Stimulated activated CD4-positive, alpha-beta T cell treated with anti-CD3 and anti-CD28 coated beads, Interleukin-2, amount 100 ng/mL, for 4 hours (primary cell): ENCODE measurements around the gene SPG7.
"Not testable (repeated sequence)": the region's sequence is repeated elsewhere in the genome, so short reads cannot be mapped to it uniquely, and the experiment has no call there.

Experiments used
- DNase-seq: peaks from one replicate; pipeline ENCODE4 v3.0.0-alpha.2; 2020; ENCODE audit warnings: low read depth

Gene SPG7

GRCh38 chr16:89581045-89581695 is 73.0 kb downstream of the SPG7 start:
- DNase-seq = no peak

DNA sequence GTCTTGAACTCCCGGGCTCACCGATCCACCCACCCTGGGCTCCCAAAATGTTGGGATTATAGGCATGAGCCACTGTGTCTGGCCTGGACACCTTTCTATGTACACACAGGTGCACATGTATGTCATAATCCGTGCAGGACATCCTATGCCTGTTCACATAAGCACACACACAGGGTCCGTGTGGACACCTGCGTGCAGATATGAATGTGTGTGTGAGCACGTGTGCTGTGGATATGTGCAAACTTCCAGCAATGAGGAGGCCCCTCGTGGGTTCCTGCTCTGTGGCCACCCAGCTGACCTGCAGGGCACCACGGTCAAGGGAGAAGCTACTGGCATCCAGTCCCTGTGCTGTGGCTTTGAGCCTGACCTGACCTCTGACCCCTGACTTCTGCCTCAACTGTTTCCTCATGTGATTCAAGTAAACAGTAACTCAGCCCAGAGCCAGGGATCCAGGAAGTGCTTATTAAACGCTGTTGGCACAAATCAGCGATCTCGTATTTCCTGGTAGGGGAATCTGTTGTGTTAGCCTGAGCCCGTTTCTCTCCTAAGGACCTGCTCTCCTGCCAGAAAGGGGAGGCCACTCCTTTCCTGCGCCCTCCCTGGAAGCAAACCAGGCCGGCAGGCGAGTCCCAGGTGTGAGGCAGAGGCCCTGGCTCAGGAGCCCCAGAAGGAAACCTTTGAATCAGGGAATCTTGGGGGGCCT is 73.8 kb downstream of the SPG7 start:
- DNase-seq = no peak

GRCh38 chr16:89582614-89583196 is 74.5 kb downstream of the SPG7 start:
- no peak for DNase-seq

DNA sequence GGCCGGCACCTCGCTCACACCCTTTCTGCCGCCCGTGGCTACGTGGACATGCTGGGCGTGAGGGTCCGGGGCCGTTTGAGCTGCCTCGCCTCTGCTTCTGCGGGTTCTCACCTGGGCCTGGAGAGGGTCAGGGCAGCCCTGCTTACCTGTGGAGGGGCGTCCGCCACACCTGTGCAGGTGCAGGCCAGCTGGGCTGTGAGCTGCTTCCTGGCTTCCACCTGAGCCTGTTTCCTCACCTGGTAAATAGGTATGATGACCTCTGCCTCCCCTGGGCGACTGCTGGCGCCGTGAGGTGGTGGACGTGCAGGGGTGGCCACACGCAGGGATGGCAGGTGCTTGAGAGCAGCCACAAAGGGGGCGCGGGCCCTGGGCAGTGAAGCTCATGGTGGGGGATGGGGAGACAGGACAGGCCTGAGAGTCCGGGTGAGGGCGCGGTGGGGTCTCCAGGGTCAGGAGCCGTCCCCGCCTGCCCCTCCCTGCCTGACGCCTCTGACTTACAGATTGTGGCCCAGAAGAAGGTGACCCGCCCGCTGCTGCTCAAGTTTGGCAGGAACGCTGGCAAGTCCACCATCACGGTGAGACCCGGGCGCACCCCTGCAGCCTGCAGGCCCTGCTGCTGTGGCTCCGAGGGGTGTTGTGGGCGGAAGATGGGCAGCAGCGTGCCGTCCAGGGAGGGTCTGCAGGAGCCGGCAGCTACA is 75.1 kb downstream of the SPG7 start:
- no peak for DNase-seq

DNA sequence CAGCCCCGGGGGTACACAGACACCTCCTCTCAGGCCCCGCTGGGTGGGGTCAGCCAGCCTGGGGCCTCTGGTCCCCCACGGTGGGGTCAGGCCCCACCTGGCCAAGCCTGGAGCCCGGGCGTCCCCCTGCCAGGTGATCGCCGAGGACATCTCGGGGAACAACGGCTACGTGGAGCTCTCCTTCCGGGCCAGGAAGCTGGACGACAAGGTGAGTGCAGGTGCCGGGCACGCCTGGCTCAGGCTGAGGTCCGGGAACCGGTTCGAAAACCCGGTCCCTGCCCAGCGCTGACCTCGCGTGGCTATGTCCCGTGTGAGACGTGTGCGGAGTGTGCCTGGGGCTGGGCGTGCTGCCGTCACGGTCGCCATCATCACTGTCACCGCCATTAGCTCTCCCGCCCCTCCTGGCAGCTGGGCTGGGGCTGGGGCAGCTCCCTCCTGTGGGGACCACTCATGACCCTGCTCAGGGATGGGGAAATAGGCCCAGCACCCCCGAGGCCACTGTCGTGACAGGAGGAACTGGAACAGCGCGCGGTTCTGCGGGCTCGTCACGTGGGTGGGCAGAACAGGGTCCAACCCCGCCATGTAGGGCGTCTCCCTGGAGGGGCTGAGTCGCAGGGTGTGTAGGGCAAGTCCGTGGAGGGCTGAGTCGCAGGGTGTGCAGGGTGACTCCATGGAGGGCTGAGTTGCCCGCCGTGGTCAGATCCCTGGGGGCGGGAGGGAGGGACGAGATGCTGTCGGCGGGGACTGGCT is 75.9 kb downstream of the SPG7 start:
- no peak for DNase-seq

DNA sequence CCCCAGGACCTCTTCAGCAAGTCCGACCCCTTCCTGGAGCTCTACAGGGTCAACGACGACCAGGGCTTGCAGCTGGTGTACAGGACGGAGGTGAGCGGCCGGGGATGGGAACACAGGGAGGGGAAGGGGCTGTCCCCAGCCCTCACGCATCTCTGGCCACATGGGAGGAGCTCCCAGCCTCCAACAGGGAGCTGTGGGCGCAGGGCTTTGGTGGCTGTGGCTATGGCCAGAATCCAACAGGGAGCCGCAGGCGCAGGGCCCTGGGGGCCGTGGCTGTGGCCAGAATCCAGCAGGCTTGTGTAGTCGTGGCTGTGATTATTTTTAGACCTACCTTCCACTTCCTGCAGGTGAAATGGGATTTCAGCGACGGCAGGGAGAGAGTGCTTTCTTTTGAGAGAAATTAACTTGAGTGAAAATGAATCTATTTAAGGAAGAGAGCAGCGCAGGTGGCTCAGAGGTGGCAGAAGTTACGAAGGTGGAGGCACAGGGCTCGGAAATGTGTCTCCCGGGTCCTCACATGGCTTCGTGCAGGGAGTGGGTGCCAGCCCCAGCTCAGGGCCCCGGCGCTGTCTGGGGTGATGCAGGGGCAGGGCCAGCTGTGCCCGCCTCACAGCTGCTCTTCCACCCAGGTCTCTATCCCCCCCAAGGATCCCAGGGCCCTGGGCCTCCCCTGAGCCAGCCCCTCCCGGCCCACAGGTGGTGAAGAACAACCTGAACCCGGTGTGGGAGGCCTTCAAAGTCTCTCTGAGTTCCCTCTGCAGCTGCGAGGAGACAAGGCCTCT is 76.8 kb downstream of the SPG7 start:
- DNase-seq = no peak

- DNase-seq = no peak
These were observed 78.0 kb downstream of the SPG7 start for GRCh38 chr16:89586218-89586617.

DNA sequence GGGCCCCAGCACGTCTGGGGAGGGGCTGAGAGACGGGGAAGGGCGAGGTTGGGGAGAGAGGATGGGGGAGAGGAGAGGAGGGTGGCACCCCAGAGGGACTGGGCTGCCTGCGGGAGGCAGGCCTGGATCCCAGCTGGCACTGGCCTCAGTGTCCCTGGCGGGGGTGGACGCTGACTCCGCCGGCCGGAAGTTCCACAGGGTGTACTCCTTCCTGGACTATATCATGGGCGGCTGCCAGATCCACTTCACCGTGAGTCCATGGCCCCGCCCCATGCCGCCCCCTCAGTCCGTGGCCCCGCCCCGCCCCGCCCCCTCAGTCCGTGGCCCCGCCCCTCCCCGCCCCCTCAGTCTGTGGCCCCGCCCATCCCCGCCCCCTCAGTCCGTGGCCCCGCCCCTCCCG is 78.7 kb downstream of the SPG7 start:
- no peak for DNase-seq

- not testable (repeated sequence) for DNase-seq
These were observed 79.5 kb downstream of the SPG7 start for GRCh38 chr16:89587676-89588075.

GRCh38 chr16:89588413-89589109 is 80.4 kb downstream of the SPG7 start:
- DNase-seq = no peak

DNA sequence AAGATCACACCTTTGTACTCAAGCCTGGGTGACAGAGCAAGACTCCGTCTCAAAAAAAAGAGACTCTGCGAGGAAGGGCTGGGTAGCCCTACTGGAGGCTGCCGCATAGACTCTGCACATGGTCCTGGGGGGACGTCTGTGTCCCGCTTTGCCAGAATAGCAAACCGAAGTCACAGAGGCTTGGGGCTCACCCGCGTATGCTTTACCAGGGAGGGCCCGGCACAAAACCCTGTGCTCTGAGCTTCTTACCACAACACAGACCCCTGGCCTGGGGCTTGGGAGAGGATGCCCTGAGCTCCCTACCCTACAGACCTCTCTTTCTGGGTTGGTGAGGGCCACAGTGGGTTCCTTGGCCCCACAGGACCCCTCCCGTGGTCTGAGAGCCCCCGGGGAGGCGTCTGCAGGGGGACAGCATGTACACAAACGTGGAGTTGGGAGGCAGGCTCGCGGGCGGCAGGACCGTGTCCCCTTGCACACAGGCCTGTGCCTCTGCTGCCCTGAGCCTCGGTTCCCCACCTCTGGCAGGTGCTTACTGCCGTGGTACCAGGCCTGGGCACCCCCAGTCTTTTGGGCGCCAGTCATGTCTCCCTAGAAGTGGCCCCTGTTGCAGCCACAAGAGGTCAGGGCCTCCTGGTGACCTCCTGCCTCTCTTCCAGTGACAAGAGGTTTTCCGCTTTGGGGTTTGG is 81.2 kb downstream of the SPG7 start:
- no peak for DNase-seq

DNA sequence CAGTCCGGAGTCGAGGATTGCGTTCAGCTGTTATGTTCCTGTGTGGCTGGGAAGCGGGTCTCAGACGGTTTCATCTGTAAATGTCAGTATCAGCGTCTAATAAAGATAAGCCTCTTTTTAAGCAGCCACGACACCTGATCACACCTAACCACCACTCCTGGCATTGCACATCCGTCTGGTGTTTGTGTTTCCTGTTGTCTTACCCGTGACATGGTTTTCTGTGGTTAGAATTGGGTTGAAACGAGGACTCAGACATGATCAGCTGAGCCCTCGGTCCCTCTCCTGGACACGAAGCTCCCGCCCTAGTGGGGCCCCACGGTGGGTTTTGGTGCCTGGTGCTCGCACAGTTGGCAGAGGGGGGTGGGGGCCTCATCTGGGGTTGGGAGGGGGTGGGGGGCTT is 85.6 kb downstream of the SPG7 start:
- no peak for DNase-seq

GRCh38 chr16:89595330-89596060 is 87.3 kb downstream of the SPG7 start:
- no peak for DNase-seq

DNA sequence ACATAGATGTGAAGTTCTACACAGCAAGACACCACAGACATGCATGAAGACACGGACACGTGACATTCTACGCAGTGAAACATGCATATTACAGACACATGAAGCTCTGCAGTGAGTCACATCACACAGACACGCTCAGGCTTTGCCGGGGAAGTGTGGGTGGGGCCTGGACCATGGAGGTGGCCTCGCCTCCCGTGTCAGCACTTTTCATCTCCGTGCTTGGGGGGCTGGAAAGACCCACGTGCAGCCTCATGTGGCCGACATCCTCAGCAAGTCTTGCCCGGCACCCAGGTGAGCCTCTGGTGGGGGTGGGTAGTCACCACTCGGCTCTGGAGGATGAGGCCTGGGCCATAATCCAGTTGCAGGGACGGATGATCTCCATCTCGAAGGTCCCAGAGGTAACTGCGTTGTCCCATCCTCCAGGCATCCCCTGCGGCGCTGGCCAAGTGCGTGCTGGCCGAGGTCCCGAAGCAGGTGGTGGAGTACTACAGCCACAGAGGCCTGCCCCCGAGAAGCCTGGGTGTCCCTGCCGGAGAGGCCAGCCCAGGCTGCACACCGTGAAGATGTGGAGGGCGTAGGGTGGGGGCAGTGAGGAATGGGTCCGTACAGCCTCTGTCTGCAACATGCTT is 88.0 kb downstream of the SPG7 start:
- no peak for DNase-seq

DNA sequence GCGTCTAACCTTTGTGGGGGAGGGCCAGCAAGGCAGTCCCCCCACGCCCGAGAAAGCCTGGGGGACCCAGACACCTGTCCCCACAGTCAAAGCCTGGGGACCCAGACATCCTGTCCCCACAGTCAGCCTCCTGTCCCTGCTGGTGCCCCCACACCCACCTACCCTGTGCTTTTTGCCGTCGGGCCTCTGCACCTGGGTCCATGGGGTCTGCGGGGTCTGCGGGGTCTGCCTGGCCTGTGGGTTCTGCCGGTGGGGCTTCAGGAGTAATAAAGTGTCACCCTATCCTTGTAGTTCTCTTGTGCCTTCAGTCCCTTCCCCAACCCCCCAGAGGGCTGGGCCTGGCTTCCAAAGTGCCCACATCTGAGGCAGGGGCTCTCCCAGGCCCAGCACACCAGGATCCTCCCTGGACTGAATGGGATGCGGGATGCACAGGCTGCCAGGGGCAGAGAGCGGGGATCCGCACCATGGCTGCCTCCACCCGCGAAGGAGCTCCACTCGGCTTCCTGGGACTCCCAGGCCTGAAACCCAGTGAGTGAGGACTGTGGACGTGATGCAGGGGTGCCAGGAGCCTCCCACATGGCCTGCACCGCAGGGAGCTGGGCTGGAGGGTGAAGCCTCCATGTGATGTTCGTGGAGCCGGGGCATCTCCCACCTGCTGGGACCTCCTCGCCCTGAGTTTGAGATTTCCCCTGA is 88.9 kb downstream of the SPG7 start:
- no peak for DNase-seq

GRCh38 chr16:89598199-89598598 is 90.0 kb downstream of the SPG7 start:
- DNase-seq = no peak

- DNase-seq = no peak
These were observed 91.3 kb downstream of the SPG7 start for GRCh38 chr16:89599451-89599858.

DNA sequence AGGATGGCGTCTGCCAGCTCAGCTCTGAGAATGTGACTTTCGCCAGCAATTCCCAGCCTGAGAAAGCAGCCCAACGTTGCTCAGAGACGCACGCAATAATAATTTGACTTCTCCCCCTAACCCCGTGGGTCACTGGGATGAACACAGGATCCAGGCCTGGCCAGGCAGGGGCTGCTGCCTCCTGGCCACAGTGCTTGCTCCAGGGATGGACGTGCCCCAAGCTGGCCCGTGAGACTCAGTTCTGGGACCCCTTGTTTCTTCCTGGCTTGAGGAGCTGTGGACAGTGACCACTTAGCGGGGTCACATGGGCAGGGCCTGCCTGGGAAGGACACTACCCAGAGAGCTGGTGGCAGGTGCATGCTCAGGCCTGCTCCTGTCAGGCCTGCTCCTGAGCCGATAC is 91.7 kb downstream of the SPG7 start:
- no peak for DNase-seq
